ENCODE measurements around the gene GABRR1. TPM values are rescaled to one million over a fixed set of nuclear protein-coding genes. Genes with fewer than 3 reads are reported as not detected.

Gene GABRR1
- total RNA-seq, 1 donor from 2014 or later = not detected

GRCh38 chr6:89257781-89258180, 40.6 kb upstream of the GABRR1 start:
- no peaks in the 10 kb centered on the region for H3K27me3 ChIP-seq
- no peaks in the 10 kb centered on the region for H3K9me3 ChIP-seq
- H3K36me3 ChIP-seq = no peaks in the 10 kb centered on the region
- DNase-seq (ENCODE audit: low spot score in 2 of 2) = no peak
- no peak overlapping the region for H3K27ac ChIP-seq
- H3K4me1 ChIP-seq = no peaks in the 10 kb centered on the region
- intact Hi-C loops (cut with DNase I) = no loop called here
- no peak overlapping the region for H3K4me3 ChIP-seq
- no peak for TF ChIP-seq CTCF (IDR thresholded peaks at IDR 0.05)

- intact Hi-C loops (cut with DNase I) = no loop called here
- Histone ChIP-seq H3K27ac (no peak overlapping the region), H3K9me3 (no peaks in the 10 kb centered on the region), H3K27me3 (no peaks in the 10 kb centered on the region), H3K36me3 (no peaks in the 10 kb centered on the region), H3K4me1 (no peaks in the 10 kb centered on the region), H3K4me3 (no peak overlapping the region)
- no peak for TF ChIP-seq CTCF (IDR thresholded peaks at IDR 0.05)
- DNase-seq (ENCODE audit: low spot score in 2 of 2) = no peak
These were observed 40.2 kb upstream of the GABRR1 start for GRCh38 chr6:89257346-89257745.

GRCh38 chr6:89255417-89255816, 38.3 kb upstream of the GABRR1 start:
- TF ChIP-seq CTCF (IDR thresholded peaks at IDR 0.05) = no peak
- no peak for DNase-seq (ENCODE audit: low spot score in 2 of 2)
- H3K27ac ChIP-seq = no peak overlapping the region
- H3K27me3 ChIP-seq = no peaks in the 10 kb centered on the region
- intact Hi-C loops (cut with DNase I) = no loop called here
- no peaks in the 10 kb centered on the region for H3K36me3 ChIP-seq
- H3K9me3 ChIP-seq = no peaks in the 10 kb centered on the region
- no peaks in the 10 kb centered on the region for H3K4me1 ChIP-seq
- no peak overlapping the region for H3K4me3 ChIP-seq

GRCh38 chr6:89254569-89254968, 37.4 kb upstream of the GABRR1 start:
- Histone ChIP-seq H3K4me1 (no peaks in the 10 kb centered on the region), H3K4me3 (no peak overlapping the region), H3K27me3 (no peaks in the 10 kb centered on the region), H3K27ac (no peak overlapping the region), H3K36me3 (no peaks in the 10 kb centered on the region), H3K9me3 (no peaks in the 10 kb centered on the region)
- DNase-seq (ENCODE audit: low spot score in 2 of 2) = no peak
- no peak for TF ChIP-seq CTCF (IDR thresholded peaks at IDR 0.05)
- intact Hi-C loops (cut with DNase I) = no loop called here

- Histone ChIP-seq H3K4me3 (no peak overlapping the region), H3K27me3 (no peaks in the 10 kb centered on the region), H3K4me1 (no peaks in the 10 kb centered on the region), H3K36me3 (no peaks in the 10 kb centered on the region), H3K27ac (no peak overlapping the region), H3K9me3 (no peaks in the 10 kb centered on the region)
- intact Hi-C loops (cut with DNase I) = no loop called here
- no peak for DNase-seq (ENCODE audit: low spot score in 2 of 2)
- no peak for TF ChIP-seq CTCF (IDR thresholded peaks at IDR 0.05)
These were observed 35.7 kb upstream of the GABRR1 start for GRCh38 chr6:89252907-89253306.

GRCh38 chr6:89251976-89252375, 34.8 kb upstream of the GABRR1 start:
- intact Hi-C loops (cut with DNase I) = no loop called here
- no peaks in the 10 kb centered on the region for H3K36me3 ChIP-seq
- DNase-seq (ENCODE audit: low spot score in 2 of 2) = no peak

More at GRCh38 chr6:89251976-89252375, 34.8 kb upstream of the GABRR1 start:
- Histone ChIP-seq H3K27me3 (no peaks in the 10 kb centered on the region), H3K9me3 (no peaks in the 10 kb centered on the region), H3K4me1 (no peaks in the 10 kb centered on the region), H3K27ac (no peak overlapping the region), H3K4me3 (no peak overlapping the region)
- no peak for TF ChIP-seq CTCF (IDR thresholded peaks at IDR 0.05)

All from ascending aorta (tissue), 2 donors.